Activated effector memory CD4-positive, alpha-beta T cell treated with Interleukin-2 at 50 U/mL for 16 hours (primary cell): ENCODE measurements around the gene GASK1A.

Source experiments
- DNase-seq: peaks from one replicate; pipeline ENCODE4 v3.0.0-alpha.2; 2020

The GASK1A gene

DNA sequence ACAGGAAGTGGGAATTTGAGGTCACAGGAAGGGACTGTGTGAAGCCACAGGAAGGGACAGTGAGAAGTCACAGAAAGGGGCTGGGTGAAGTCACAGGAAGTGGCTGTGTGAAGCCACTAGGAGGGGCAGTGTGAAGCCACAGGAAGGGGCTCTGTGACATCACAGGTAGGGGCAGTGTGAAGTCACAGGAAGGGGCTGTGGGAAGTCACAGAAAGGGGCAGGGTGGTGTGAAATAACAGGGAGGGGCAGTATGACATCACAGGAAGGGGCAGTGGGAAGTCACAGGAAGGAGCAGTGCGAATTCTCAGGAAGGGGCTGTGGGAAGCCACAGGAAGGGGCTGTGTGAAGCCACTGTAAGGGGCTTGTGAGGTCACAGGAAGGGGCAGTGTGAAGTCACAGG lies 35.8 kb downstream of the GASK1A start:
- no peak for DNase-seq

DNA sequence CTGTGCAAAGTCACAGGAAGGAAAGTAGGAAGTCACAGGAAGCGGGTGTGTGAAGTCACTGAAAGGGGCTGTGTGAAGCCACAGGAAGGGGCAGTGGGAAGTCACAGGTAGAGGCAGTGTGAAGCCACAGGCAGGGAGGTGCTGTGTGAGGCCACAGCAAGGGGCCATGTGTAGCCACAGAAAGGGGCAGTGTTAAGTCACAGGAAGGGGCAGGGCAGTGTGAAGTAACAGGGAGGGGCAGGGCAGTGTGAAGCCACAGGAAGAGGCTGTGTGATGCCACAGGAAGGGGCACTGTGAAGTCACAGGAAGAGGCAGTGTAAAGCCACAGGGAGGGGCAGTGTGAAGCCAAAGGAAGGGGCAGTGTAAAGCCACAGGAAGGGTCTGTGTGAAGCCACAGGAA lies 36.5 kb downstream of the GASK1A start:
- no peak for DNase-seq

DNA sequence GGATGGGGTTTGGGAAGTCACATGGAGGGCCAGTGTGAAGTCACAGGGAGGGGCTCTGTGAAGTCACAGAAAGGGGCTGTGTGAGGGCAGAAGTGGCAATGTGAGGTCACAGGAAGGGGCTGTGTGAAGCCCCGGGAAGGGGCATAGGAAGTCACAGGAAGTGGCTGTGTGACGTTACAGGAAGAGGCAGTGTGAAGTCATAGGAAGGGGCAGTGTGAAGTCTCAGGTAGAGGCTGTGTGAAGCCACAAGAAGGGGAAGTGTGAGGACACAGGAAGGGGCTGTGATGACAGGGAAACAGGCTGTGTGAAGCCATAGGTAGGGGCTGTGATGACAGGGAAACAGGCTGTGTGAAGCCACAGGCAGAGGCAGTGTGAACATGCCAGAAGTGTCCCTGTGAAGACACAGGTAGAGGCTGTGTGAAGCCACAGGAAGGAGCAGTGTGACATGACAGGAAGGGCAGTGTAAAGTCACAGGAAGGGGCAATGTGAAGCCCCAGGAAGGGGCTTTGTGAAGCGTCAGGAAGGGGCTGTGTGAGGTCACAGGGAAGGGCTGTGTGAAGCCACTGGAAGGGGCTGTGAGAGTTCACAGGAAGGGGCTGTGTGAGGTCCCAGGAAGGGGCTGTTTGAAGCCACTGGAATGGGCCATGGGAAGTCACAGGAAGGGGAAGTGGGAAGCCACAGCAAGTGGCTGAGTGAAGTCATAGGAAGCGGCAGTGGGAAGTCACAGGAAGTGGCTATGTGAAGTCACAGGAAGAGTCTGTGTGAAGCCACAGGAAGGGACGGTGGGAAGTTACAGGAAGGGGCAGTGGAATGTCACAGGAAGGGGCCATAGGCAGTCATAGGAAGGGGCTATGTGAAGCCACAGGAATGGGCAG lies 37.1 kb downstream of the GASK1A start:
- no peak for DNase-seq

DNA sequence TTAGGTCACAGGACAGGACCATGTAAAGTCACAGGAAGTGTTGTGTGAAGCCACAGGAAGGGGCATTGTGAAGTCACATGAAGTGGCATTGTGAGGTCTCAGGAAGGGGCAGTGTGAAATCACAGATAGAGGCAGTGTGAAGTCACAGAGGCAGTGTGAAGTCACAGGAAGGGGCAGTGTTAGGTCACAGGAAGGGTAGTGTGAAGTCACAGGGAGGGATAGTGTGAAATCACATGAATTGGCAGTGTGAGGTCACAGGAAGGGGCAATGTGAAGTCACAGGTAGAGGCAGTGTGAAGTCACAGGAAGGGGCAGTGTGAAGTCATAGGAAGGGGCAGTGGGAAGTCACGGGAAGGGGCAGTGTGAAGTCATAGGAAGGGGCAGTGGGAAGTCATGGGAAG lies 37.9 kb downstream of the GASK1A start:
- DNase-seq: no peak

DNA sequence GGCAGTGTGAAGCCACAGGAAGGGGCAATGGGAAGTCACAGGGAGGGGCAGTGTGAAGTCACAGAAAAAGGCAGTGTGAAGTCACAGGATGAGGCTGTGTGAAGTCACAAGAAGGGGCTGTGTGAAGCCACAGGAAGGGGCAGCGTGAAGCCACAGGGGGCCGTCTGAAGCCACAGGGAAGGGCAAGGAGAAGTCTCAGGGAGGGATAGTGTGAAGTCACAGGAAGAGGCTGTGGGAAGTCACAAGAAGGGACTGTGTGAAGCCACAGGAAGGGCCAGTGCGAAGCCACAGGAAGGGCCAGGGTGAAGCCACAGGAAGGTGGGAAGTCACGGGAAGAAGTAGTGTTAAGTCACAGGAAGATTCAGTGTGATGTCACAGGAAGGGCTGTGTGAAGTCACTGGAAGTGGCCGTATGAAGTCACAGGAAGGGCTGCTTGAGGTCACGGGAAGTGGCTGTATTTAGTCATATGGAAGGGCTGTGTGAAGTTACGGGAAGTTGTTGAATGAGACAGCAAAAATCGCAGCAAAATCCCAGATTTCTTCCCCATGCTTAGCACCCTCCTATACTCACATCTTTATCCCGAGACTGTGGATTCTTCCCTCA lies 38.6 kb downstream of the GASK1A start:
- DNase-seq: no peak

DNA sequence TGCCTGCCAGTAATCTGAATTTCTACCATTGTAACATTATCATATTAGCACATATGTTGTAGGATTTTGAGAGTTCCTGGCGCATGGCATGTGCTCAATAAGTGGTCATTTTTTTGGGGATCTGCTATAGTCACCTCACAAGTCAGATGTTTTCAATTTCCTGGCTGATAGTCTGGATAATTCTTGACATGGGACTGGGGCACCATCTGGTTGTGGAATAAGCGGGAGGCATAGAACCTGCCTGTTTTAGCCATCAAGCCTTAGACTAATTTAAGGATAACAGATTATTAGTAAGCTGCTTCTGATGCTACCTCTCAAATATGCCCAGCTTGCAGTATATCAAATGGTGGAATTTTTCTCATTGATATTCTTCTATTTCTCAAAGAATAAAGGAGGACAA lies 39.1 kb downstream of the GASK1A start:
- no peak for DNase-seq

DNA sequence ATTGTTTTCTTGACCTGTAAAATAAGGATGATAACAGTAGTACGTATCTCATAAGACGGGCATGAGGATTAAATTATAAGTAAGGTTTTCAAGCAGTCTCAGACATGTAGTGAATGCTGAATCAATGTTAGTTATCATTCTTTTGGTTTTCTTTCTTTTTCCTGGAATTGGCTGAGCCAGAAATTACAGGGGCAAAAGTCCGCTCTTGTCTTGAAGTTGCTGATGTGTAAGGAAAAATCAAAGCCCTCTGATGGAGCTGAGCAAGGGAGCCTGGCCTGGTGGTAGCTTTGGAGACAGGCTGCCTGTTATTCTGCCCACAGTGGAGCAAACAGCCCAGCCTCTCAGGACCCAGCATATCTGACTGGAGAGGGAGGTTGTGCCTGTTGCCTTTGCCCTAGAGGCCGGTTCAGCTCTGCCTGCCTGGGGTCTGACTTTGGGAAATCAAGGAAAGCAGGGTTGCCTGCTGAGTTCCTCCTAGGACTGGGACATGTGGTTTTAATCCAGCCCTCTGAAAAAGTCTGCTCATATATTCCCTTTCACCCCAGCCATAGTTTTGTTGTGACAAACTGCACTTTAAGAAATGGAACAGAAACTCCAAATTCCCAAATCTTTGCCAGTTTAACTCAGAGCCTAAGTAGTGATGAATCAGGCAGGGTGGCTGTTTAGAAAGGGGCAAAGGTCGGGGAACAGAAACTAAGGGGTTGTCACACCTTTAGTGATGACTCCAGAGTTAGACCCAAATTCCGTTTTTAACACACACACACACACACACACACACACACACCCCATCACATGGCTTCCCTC lies 40.1 kb downstream of the GASK1A start:
- DNase-seq: no peak

DNA sequence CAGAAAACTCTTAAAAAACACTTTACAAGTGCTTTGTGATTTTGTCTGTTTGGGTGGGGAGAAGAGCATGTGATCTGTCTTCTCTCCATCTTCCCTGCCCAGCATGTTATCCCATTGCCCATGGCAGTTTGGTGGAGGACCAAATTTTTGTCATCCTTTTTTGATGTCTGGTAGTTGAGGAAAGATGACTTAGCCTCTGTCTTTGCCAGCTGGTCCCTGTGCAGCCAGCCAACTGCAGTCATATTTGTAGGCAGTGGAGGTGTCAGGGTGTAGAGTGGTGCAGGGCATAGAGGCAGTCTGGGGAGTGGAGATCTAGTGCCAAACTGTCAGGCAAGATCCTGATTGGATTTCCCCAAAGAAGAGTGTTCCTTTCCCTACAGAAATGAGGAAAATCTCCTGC lies 40.7 kb downstream of the GASK1A start:
- DNase-seq: no peak

DNA sequence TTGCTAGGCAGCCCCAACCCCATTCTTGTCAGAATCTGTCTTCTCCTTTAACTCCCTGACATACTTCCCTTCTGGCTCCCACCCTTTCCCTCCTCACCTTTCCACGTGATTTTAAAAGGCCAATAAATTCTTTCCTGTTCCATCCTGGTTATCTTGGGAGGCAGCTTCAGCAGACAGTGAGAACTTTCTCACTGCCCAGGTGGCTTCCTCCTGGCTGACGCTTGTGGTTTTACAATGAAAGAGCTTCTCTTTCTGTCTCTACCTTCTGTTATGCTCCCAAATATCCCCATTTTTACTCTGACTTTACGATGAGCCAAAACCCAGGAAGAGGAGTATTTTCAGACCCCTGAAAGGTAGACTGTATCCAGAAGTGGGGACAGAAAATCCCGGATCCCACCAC lies 42.1 kb downstream of the GASK1A start:
- DNase-seq: no peak

DNA sequence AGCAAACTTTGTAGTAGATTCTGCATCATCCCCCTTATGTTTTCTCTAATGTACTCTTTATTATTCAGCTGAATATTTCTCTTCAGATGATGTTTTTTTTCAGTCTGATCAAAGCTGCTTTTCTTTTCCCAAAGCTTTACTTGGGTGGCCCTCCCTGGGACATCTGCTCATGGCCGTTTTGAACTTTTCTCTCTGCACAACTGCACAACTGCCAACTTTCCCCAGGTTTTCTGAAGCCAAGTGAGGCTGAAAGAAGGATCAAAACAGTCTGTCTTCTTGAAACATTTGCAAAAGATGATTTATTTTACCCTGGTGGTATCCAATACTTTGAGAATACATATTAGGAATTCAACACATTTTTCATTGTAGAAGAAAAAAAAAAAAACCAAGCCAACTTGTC lies 43.0 kb downstream of the GASK1A start:
- DNase-seq: no peak

DNA sequence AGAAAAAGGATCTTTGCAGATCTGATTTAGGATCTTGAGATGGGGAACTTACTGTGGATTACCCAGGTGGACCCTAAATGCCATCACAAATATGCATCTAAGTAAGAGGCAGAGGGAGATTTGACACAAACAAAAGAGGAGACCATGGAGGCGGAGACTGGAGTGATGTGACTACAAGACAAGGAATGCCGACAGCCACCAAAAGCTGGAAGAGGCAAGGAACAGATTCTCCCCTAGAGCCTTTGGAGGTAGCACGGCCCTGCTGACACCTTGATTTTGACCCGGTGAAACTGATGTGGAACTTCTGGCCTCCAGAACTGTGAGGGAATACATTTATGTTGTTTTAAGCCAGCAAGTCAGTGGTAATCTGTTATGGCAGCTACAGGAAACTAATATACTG lies 44.0 kb downstream of the GASK1A start:
- DNase-seq: no peak

DNA sequence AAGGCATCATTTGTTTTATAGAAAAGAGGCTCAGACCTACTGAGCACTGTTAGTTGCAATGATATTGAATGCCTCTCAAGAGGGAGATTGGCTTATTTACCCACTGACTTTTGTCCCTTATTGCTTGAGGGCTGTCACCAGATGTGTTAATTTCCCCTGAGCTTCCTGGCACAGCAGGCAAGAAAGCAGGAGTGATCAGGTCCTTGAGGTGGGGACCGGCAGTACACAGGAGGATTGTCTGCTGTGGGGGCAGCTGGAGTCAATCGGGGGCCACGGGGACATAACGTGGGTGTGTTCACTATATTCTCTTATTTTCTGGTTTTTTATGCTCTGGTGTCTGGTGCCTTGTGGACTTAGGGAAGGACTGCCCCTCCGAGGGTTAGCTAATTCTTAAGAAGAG lies 44.6 kb downstream of the GASK1A start:
- DNase-seq: no peak

DNA sequence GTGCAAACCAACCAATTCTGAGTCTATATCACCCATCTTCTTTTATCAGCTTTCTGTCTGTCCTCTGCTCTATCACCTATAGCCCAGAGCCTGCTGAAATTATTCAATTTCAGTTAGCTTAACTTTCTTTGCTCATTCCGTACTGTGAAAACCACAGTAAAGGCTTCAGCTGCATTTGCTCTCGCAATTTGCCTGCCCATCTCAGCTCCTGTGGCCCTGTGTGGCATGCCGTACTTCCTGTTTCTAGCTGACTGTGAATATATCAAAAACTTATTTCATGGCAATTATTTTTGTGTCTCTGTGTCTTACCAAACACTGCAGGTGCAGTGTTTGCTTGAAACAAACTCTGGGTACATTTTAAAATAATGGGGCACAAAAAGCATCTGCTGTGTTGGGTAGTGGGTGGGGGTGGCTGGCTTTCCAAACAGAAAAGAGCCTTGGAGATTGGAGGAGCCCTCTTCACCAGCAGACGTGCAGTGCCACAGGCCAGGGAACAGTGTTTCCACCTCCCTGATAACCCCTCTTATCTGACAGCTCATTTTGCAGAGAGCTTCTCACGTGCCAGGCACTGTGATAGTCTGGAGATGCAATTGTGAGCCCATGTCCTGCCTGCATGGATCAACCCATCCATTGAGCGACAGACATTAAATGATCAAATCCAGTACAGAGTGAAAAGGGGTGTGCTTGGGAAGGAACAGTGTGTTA lies 45.2 kb downstream of the GASK1A start:
- DNase-seq: peak; percentile 32

DNA sequence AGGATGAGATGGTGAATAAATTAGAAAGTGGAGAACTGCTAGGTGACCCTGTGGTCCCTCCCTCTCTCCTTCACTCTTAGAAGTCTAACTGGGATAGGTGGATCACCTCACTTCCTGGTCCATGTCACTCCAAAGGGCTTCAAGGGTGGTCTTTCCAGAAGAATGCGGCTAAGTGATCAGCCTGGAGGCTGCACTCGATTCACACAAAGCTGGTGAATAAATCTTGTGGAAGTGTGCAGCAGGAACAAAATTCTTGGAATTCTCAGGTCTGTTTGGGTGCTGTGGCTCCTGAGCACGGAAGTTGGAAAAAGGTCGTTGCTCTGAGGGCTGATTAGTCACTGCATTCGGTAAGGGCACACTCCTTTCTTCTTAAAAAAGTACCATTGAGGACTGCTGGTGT lies 46.3 kb downstream of the GASK1A start:
- no peak for DNase-seq

DNA sequence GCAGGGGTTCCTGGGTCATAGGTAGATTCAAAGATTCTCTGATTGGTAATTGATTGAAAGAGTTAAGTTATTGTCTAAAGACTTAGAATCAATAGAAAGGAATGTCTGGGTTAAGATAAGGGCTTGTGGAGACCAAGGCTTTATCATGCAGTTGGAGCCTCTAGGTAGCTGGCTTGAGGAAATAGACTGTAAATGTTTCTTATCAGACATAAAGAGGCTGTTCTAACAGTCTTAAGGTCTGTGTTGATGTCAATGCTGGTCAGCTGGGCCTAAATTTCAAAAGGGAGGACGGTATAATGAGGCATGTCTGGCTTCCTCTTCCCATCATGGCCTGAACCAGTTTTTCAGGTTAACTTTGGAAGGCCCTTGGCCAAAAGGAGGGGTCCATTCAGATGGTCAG lies 48.9 kb downstream of the GASK1A start:
- DNase-seq: no peak

DNA sequence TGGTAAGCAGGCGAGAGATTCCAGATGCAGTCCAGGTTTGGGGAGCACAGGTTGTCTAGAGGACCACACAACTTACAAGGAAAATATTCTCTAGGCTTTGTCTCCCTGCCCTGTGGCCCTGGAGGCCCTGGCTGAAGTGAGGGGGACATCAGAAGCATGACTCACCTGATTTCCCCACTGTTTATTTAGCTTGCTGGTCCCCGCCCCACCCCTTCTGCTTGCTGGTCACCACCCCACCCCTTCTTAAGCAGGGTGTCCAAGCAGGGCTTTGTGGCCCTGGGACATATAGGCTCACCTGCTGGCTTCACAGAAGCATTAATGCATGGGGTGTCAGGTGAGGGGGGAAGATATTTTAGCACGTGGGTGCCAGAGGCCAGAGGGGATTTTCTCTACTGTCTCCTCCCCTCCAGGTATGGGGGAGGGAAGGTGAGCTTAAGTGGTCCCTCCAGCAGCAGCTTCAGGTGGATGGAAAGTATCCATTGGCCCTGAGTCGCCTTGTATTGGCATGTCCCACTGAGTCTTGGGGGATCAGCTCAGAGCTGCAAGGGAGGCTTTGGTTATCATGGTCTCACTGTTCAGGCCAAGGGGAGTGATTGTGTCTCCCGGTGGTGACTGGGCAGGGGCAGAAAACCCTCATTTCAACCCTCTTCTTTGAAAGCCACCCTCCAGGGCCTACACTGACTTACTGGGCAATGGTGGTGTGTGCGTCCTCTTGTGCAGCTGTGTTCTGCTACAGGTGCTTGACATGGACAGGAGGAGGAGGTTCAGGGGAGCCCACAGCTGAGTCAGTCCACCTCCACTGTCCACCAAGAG lies 49.8 kb downstream of the GASK1A start:
- no peak for DNase-seq

DNA sequence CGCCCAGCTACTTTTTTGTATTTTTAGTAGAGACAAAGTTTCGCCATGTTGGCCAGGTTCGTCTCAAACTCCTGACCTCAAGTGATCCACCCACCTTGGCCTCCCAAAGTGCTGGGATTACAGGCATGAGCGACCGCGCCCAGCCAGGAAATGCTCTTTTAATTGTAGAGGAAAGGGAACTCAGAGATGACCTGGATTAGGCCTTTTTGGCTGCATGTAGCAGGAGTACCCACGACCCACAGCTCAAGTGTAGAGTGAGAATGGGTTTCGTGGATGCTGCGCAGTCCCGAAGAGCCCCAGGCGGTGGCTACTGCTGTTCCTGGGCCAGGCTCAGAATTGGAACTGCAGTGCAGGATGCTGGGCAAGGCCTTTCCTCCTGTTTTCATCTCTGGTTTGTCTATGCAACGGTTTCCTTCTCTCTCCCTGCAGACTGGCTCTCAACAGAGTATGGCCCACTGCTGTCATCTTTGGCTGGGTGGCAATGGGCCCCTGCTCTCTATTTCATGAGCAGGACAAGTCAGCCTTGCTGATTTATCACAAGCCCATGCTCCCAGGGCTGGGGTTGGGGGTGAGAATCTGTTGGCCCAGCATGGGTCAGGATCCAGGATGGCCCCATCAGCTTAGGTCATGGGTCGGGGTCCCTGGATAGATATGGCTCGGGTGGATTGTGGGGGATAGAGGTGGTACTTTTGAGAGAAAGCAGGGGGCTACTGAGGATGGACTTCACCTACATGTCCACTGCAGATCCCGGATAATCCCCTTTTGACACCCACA lies 51.2 kb downstream of the GASK1A start:
- no peak for DNase-seq

DNA sequence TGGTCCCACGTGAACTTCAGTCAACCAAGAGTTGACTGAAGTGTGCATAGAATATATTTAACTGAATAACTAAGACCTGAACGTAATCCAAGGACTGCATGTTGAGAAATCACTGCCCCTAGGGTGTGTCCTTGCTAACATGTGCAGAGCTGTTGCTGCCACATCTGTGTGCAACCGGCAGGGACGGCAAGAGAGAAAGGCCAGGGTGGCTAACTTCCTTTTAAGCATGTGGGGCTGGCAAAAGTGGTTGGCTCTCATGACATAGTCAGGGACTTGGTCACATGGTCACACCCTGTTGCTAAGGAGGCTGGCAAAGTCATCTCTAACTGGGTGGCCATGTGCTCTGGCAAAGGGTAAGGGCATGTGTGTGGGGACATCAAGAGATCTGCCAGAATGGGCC lies 52.4 kb downstream of the GASK1A start:
- no peak for DNase-seq

DNA sequence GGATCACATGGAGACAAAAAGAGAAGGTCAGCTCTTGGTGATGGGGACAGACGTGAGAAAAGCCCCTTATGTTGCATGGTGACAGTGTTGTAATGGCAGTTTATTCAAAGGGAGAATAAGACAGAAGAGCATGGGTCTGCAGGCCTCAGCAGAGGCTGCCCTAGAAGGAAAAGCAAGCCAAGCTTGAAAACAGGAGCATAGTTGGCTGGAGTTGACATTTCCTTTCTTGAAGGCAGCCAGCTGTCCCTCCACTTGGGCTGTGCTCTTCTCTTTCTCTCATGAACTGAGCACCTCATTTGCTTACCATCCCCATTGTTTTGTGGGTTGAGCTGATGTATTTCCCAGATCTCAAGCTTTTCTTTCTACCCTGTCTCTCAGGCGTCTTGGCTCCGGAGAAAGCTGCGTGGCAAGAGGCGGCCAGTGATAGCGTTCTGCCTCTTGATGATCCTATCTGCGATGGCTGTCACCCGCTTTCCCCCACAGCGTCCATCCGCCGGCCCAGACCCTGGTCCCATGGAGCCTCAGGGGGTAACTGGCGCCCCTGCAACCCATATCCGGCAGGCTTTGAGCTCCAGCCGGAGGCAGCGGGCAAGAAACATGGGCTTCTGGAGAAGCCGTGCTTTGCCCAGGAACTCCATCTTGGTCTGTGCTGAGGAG lies 52.9 kb downstream of the GASK1A start:
- no peak for DNase-seq

DNA sequence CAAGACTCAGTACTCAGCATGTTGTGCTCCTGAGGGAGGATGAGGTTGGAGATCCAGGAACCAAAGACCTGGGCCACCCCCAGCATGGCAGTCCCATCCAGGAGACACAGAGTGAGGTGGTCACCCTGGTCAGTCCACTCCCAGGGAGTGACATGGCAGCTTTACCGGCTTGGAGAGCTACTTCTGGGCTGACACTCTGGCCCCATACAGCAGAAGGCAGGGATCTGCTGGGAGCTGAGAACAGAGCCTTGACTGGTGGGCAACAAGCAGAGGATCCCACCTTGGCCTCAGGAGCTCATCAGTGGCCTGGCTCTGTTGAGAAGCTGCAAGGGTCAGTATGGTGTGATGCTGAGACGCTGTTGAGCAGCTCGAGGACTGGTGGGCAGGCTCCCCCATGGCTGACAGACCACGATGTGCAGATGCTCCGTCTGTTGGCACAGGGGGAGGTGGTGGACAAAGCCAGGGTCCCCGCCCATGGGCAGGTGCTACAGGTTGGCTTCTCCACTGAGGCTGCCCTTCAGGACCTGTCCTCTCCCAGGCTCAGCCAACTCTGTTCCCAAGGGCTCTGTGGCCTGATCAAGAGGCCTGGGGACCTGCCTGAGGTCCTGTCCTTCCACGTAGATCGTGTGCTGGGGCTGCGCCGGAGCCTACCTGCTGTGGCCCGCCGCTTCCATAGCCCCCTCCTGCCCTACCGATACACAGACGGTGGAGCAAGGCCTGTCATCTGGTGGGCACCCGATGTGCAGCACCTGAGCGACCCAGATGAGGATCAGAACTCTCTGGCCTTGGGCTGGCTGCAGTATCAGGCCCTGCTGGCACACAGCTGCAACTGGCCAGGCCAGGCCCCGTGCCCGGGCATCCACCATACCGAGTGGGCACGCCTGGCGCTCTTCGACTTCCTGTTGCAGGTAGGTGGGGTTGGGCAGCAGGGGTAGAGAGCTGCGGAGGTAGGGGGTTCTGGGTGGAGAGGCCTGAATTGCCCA lies 53.8 kb downstream of the GASK1A start:
- no peak for DNase-seq
